Pancreas (tissue), 10 donors: ENCODE measurements around the gene KPNB1. TPM values are rescaled to one million over a fixed set of nuclear protein-coding genes. Genes with fewer than 3 reads are reported as not detected.
"Not testable (repeated sequence)": the region's sequence is repeated elsewhere in the genome, so short reads cannot be mapped to it uniquely, and the experiment has no call there.

Source experiments
- ATAC-seq, 4 donors: fragments of 200-7000 bp; cut with Tn5 transposase; one replicate each; pipeline versions ENCODE4 v1.8.0 to v1.9.1; 2020; ENCODE audit warnings: mild to moderate bottlenecking in 4 of 4, moderate library complexity in 4 of 4
- DNase-seq, 6 donors: peaks; one replicate each; pipeline ENCODE4 v3.0.0-alpha.2; 2020
- FAIRE-seq: peaks from 2 replicates; lab custom pipeline; 2012; peaks lifted over from hg19 to GRCh38; lab: Jason Lieb, UNC
- H3K27ac ChIP-seq, 4 donors: fragments of 200-600 bp; sonication (generic); 1 replicate in 3 of 4; 2 replicates in 1 of 4; pipeline versions ENCODE4 v1.5.0 to v1.8.0; 2020
- H3K27me3 ChIP-seq, 4 donors: fragments of 200-600 bp; one replicate each; pipeline ENCODE4 v1.8.0; 2021
- H3K36me3 ChIP-seq, 3 donors: fragments of 200-600 bp; sonication (generic) in 1 of 3; one replicate each; pipeline versions ENCODE4 v1.5.0 to v1.8.0; 2020 to 2021
- H3K4me1 ChIP-seq, 3 donors: fragments of 200-600 bp; one replicate each; pipeline ENCODE4 v1.8.0; 2021
- H3K4me3 ChIP-seq, 4 donors: fragments of 200-600 bp; sonication (generic) in 2 of 4; one replicate each; pipeline versions ENCODE4 v1.5.0 to v1.8.0; 2020 to 2021
- H3K9me3 ChIP-seq, 4 donors: fragments of 200-600 bp; one replicate each; pipeline ENCODE4 v1.8.0; 2021
- WGBS, 2 donors: extraction: QIAGEN DNeasy Blood & Tissue Kit; methylation state at CpG; one replicate each; pipeline ENCODE4 v1.1.7; 2013; 5-methylcytosine and 5-hydroxymethylcytosine counted together
- intact Hi-C, 3 donors: fragments of 100-400 bp; cut with DNase I; formaldehyde crosslinking; loops; one replicate each; pipeline versions ENCODE4 v1.11.1 to v1.14.2; 2022
- polyA plus RNA-seq, 2 donors: library from polyadenylated mRNA; stranded (reverse); fragments of 200-250 nt; gene quantifications; one replicate each; pipeline ENCODE4 v1.2.3, GENCODE V29; 2013
- total RNA-seq, 6 donors: library from RNA; stranded (reverse); fragmentation: NEBNext Ultra II Directional in 4 of 6; extraction: Animal tissue kit (Norgen Biotek cat#: 25700) in 4 of 6; gene quantifications; one replicate each; pipeline versions ENCODE4 v1.2.1 to v1.2.4, GENCODE V29; 2021 to 2023
- TF ChIP-seq, protein P1 (sequence below), 4 donors: fragments of 200-600 bp; sonication (generic) in 3 of 4; IDR thresholded peaks; one replicate each; pipeline versions ENCODE4 v1.5.0 to v1.8.0; 2021; ENCODE audit warnings: antibody characterized with exemption in 4 of 4
- donor health status: healthy with polysubstance abuse.
- donor health status: DM: no; HTN: no; CAD: no; lungs with moderate emphysema.
- donor health status: DM: no; HTN: no; CAD: no.
- donor health status: control.
- donor health status: control.
- donor health status: Bipolar disorder and iron deficiency.
- donor health status: DM: yes; HTN: yes; CAD: no.
- donor health status: DM: no; HTN: no; CAD: no.
- donor health status: DM: no; HTN: no; CAD: no.
- donor health status: DM: yes; HTN: yes; CAD: no.

KPNB1 gene
- total and polyA plus RNA-seq, 8 donors: 18.1 to 126 (median 115) TPM

DNA sequence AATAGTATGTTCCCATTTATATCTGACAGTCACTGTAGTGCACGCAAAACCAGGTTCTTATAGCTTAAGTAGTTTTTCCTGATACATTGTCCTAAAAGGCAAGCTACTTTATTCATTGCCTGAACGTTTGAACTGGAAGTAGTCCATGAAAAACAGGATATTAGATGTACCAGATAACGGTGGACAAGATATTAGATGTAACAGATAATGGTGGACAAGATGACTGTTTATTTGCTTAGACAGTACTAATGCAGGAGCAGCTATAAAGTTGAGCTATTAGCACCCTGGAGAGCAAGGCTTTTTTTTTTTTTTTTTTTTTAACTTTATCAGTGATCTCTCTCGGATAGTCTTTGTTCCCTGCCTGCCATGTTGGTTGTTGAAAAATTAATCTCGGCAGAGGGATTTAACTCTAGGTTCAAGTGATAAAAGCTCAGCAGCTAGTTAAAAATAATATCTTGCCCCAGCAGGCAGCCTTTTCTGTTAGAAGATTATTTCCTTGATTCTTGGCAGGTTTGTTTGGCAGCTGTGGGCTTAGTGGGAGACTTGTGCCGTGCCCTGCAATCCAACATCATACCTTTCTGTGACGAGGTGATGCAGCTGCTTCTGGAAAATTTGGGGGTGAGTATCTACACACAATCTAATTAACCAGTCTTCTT is 26.9 kb downstream of the KPNB1 start:
- H3K36me3 ChIP-seq: peaks cover 16 to 91% (median 60%) of the 10 kb centered on the region in 3 donors

DNA sequence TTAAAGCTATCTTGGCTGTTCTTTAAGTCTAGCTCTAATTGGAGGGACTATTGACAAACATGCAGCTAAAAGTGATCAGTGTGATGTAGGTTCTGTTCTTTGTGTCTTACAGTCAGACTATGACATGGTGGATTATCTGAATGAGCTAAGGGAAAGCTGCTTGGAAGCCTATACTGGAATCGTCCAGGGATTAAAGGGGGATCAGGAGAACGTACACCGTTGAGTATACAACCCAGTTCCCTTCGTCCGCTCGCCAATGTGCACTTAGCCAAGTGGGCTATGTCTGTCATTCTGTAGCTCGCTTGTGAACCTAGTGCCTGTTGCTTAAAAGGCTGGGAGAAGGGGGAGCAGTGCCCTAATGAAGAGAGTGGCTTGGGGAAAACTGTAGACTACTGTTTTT is 28.5 kb downstream of the KPNB1 start:
- Histone ChIP-seq H3K27me3 (no peaks in the 10 kb centered on the region), H3K4me3 (no peak overlapping the region), H3K4me1 (no peaks in the 10 kb centered on the region), H3K36me3 (peaks cover 20 to 87% (median 66%) of the 10 kb centered on the region in 3 donors), H3K27ac (no peak overlapping the region), H3K9me3 (no peaks in the 10 kb centered on the region)
- intact Hi-C loops: no loop called here
- TF ChIP-seq, protein P1, sequence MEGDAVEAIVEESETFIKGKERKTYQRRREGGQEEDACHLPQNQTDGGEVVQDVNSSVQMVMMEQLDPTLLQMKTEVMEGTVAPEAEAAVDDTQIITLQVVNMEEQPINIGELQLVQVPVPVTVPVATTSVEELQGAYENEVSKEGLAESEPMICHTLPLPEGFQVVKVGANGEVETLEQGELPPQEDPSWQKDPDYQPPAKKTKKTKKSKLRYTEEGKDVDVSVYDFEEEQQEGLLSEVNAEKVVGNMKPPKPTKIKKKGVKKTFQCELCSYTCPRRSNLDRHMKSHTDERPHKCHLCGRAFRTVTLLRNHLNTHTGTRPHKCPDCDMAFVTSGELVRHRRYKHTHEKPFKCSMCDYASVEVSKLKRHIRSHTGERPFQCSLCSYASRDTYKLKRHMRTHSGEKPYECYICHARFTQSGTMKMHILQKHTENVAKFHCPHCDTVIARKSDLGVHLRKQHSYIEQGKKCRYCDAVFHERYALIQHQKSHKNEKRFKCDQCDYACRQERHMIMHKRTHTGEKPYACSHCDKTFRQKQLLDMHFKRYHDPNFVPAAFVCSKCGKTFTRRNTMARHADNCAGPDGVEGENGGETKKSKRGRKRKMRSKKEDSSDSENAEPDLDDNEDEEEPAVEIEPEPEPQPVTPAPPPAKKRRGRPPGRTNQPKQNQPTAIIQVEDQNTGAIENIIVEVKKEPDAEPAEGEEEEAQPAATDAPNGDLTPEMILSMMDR (IDR thresholded peaks at IDR 0.05): no peak
- DNase-seq (no peak), ATAC-seq (no peak), FAIRE-seq (no peak)
- 77 to 78% methylated on average over 7 of the region's 7 CpGs for WGBS, 2 donors

More for the DNA sequence above, 26.9 kb downstream of the KPNB1 start:
- 75 to 77% methylated on average over 7 of the region's 7 CpGs for WGBS, 2 donors
- Histone ChIP-seq H3K4me3 (no peak overlapping the region), H3K27ac (no peak overlapping the region), H3K9me3 (no peaks in the 10 kb centered on the region), H3K4me1 (no peaks in the 10 kb centered on the region), H3K27me3 (no peaks in the 10 kb centered on the region)
- TF ChIP-seq, protein P1 (IDR thresholded peaks at IDR 0.05): no peak
- ATAC-seq: no peak
- DNase-seq: no peak
- intact Hi-C loops: no loop called here
- no peak for FAIRE-seq

- WGBS, 2 donors: 90 to 94% methylated on average over 2 of the region's 2 CpGs
- intact Hi-C loops: no loop called here
- Histone ChIP-seq H3K4me3 (no peak overlapping the region), H3K9me3 (no peaks in the 10 kb centered on the region), H3K4me1 (peaks cover 0 to 6% (median 0%) of the 10 kb centered on the region in 3 donors), H3K27me3 (no peaks in the 10 kb centered on the region), H3K36me3 (peaks cover 15 to 49% (median 35%) of the 10 kb centered on the region in 3 donors), H3K27ac (no peak overlapping the region)
- DNase-seq: no peak
- TF ChIP-seq, protein P1 (IDR thresholded peaks at IDR 0.05): no peak
- FAIRE-seq: no peak
- no peak for ATAC-seq
Observed at GRCh38 chr17:47682138-47682537, 32.4 kb downstream of the KPNB1 start.

DNA sequence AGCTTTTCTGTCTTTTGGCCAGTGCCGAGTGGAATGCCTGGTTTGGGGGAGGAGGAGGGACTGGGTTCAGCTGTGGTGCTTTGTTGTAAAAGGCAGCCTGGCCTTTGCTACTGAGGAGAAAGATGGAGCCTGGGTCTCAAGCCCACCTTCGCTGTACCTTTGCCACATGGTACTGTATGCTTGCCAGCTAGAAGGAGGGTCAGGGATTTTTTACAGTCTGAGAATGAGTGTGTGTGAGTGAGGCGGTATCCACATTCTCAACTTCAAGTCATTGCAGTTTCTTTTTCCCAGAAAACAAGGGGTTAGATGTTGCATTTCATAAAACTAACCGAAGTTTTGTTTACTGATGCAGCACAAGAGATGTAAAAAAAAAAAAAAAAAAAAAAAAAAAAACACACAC is 33.0 kb downstream of the KPNB1 start:
- intact Hi-C loops: not testable (repeated sequence)

DNA sequence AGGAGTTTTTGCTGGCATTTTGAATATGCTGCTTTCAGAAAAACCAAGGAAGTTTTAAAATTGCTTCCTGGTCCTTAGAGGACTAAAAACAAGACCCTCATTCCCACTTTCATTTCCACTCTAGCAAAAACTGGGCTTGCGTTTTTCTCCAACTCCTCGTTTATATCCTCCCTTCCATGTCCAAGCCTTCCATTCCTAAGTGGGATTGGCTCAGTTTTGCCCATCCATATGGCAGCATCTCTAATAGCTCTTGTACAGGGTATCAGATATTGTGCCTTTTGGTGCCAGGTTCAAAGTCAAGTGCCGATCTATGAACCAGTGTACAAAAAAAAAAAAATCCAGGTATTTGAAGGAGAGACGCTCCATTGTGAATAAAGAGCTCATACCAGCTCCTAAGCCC is 34.3 kb downstream of the KPNB1 start:
- DNase-seq: no peak
- H3K9me3 ChIP-seq: no peaks in the 10 kb centered on the region
- TF ChIP-seq, protein P1 (IDR thresholded peaks at IDR 0.05): no peak
- H3K27ac ChIP-seq: no peak overlapping the region
- intact Hi-C loops: no loop called here
- H3K4me1 ChIP-seq: peaks cover 0 to 6% (median 0%) of the 10 kb centered on the region in 3 donors
- no peak for ATAC-seq
- FAIRE-seq: no peak
- H3K27me3 ChIP-seq: no peaks in the 10 kb centered on the region
- WGBS, 2 donors: 95% methylated on average over 4 of the region's 4 CpGs
- H3K36me3 ChIP-seq: peaks cover 6 to 32% (median 19%) of the 10 kb centered on the region in 3 donors
- no peak overlapping the region for H3K4me3 ChIP-seq

More for the DNA sequence above, 33.0 kb downstream of the KPNB1 start:
- H3K4me3 ChIP-seq, H3K9me3 ChIP-seq, ATAC-seq, H3K27ac ChIP-seq, H3K27me3 ChIP-seq, FAIRE-seq, H3K4me1 ChIP-seq, DNase-seq: not testable (repeated sequence)
- H3K36me3 ChIP-seq: peaks cover 15 to 45% (median 32%) of the 10 kb centered on the region in 3 donors
- WGBS, 2 donors: 84 to 85% methylated on average over 4 of the region's 4 CpGs
